Measurements from ENCODE around the gene SS18.

The SS18 gene

GRCh38 chr18:26046419-26047077, 43.9 kb downstream of the SS18 start:
- Histone ChIP-seq H3K4me3 (ENCODE audit: insufficient read depth, low read length, poor library complexity, severe bottlenecking) (no peak overlapping the region), H3K27me3 (ENCODE audit: low read length) (no peaks in the 10 kb centered on the region), H3F3A (ENCODE audit: insufficient read depth) (peaks cover 45% of the 10 kb centered on the region), H3K4me2 (ENCODE audit: low read depth, low read length, poor library complexity, severe bottlenecking) (no peak overlapping the region), H2AFZ (ENCODE audit: low read depth, low read length, severe bottlenecking) (no peak overlapping the region), H4K20me1 (ENCODE audit: low read depth, low read length) (0 out of 2 replicates have a peak, but pooled peaks cover 19% of the 10 kb centered on the region), H3K79me2 (ENCODE audit: insufficient read depth, low read length) (peaks cover 77% of the 10 kb centered on the region), H3K9me3 (ENCODE audit: insufficient read depth, low read length) (no peaks in the 10 kb centered on the region), H3K27ac (ENCODE audit: low read depth, low read length) (no peak overlapping the region), H3K9ac (ENCODE audit: low read length) (no peak overlapping the region), H3K9me2 (replicated peaks; ENCODE audit: insufficient read depth, low read length) (no peaks in the 10 kb centered on the region), H3K36me3 (ENCODE audit: low read length) (peaks cover 67% of the 10 kb centered on the region)
- TF ChIP-seq EZH2phosphoT487 (conservative IDR thresholded peaks at IDR 0.05; ENCODE audit: low read length) = no peak
- TF ChIP-seq, protein P1, sequence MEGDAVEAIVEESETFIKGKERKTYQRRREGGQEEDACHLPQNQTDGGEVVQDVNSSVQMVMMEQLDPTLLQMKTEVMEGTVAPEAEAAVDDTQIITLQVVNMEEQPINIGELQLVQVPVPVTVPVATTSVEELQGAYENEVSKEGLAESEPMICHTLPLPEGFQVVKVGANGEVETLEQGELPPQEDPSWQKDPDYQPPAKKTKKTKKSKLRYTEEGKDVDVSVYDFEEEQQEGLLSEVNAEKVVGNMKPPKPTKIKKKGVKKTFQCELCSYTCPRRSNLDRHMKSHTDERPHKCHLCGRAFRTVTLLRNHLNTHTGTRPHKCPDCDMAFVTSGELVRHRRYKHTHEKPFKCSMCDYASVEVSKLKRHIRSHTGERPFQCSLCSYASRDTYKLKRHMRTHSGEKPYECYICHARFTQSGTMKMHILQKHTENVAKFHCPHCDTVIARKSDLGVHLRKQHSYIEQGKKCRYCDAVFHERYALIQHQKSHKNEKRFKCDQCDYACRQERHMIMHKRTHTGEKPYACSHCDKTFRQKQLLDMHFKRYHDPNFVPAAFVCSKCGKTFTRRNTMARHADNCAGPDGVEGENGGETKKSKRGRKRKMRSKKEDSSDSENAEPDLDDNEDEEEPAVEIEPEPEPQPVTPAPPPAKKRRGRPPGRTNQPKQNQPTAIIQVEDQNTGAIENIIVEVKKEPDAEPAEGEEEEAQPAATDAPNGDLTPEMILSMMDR (IDR thresholded peaks at IDR 0.05; ENCODE audit: insufficient read depth, low read length, poor library complexity, severe bottlenecking) = no peak

DNA sequence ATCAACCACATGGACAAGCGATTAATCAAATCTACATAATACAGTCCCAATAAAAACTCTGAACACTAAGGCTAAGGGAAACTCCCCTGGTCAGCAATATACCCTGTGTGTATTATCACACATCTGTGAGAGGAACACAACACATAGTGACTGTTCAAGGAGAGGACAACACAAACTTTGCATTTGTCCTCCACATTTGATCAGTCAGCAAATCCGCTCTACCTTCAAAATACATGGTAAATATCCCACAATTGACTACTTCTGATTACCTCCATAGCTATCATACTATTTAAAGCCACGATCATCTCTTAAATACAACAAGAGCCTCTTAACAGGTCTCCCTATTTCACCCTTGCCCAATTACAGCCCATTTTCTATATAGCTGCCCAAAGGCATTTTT, 45.6 kb downstream of the SS18 start:
- Histone ChIP-seq H3K27me3 (ENCODE audit: low read length) (no peaks in the 10 kb centered on the region), H3K27ac (ENCODE audit: low read depth, low read length) (no peak overlapping the region), H3K4me3 (ENCODE audit: insufficient read depth, low read length, poor library complexity, severe bottlenecking) (no peak overlapping the region), H3K9me3 (ENCODE audit: insufficient read depth, low read length) (no peaks in the 10 kb centered on the region), H3K4me2 (ENCODE audit: low read depth, low read length, poor library complexity, severe bottlenecking) (no peak overlapping the region), H3K9me2 (replicated peaks; ENCODE audit: insufficient read depth, low read length) (no peaks in the 10 kb centered on the region), H3F3A (ENCODE audit: insufficient read depth) (peaks cover 39% of the 10 kb centered on the region), H3K36me3 (ENCODE audit: low read length) (peaks cover 64% of the 10 kb centered on the region), H3K79me2 (ENCODE audit: insufficient read depth, low read length) (peaks cover 89% of the 10 kb centered on the region), H2AFZ (ENCODE audit: low read depth, low read length, severe bottlenecking) (no peak overlapping the region), H3K9ac (ENCODE audit: low read length) (no peak overlapping the region), H4K20me1 (ENCODE audit: low read depth, low read length) (0 out of 2 replicates have a peak, but pooled peaks cover 19% of the 10 kb centered on the region)
- no peak for TF ChIP-seq EZH2phosphoT487 (conservative IDR thresholded peaks at IDR 0.05; ENCODE audit: low read length)
- TF ChIP-seq, protein P1 (IDR thresholded peaks at IDR 0.05; ENCODE audit: insufficient read depth, low read length, poor library complexity, severe bottlenecking) = no peak

GRCh38 chr18:26040051-26040656, 50.3 kb downstream of the SS18 start:
- Histone ChIP-seq H3K9ac (ENCODE audit: low read length) (no peak overlapping the region), H3K9me2 (replicated peaks; ENCODE audit: insufficient read depth, low read length) (no peaks in the 10 kb centered on the region), H3K27me3 (ENCODE audit: low read length) (no peaks in the 10 kb centered on the region), H3F3A (ENCODE audit: insufficient read depth) (peaks cover 47% of the 10 kb centered on the region), H3K4me2 (ENCODE audit: low read depth, low read length, poor library complexity, severe bottlenecking) (no peak overlapping the region), H3K9me3 (ENCODE audit: insufficient read depth, low read length) (no peaks in the 10 kb centered on the region), H4K20me1 (ENCODE audit: low read depth, low read length) (0 out of 2 replicates have a peak, but pooled peaks cover 11% of the 10 kb centered on the region), H3K36me3 (ENCODE audit: low read length) (peaks cover 69% of the 10 kb centered on the region), H2AFZ (ENCODE audit: low read depth, low read length, severe bottlenecking) (no peak overlapping the region), H3K79me2 (ENCODE audit: insufficient read depth, low read length) (peaks cover 60% of the 10 kb centered on the region), H3K27ac (ENCODE audit: low read depth, low read length) (no peak overlapping the region), H3K4me3 (ENCODE audit: insufficient read depth, low read length, poor library complexity, severe bottlenecking) (no peak overlapping the region)
- no peak for TF ChIP-seq EZH2phosphoT487 (conservative IDR thresholded peaks at IDR 0.05; ENCODE audit: low read length)
- TF ChIP-seq, protein P1 (IDR thresholded peaks at IDR 0.05; ENCODE audit: insufficient read depth, low read length, poor library complexity, severe bottlenecking) = no peak
